ENCODE measurements around the gene JAG1. TPM values are rescaled to one million over a fixed set of nuclear protein-coding genes. Genes with fewer than 3 reads are reported as not detected.

Gene JAG1
- total RNA-seq, 1 donor from 2014 or later: 161 TPM

Other genes starting within 250 kb of the JAG1 start
- 16.7 TPM for gene MKKS, start 239.8 kb downstream of the JAG1 start, total RNA-seq
- 11.1 TPM for gene SLX4IP, start 238.7 kb downstream of the JAG1 start, total RNA-seq

All from ureter (tissue), 1 donor.